GM08714 (cell line): ENCODE results near the gene MED16.

Experiments
- H3K4me3 ChIP-seq: fragments of 200-500 bp; sonication (Bioruptor generic); 2 replicates; pipeline ENCODE4 v1.5.1; 2014; ENCODE audit warnings: mild to moderate bottlenecking, low read length, inconsistent platforms
- ZNF274 ChIP-seq: IDR thresholded peaks from 2 replicates; pipeline ENCODE4 v1.6.1; 2012; ENCODE audit warnings: mild to moderate bottlenecking, low read depth, low read length

MED16 gene

GRCh38 chr19:907183-907853, 14.3 kb upstream of the MED16 start:
- TF ChIP-seq ZNF274, result no peak
- H3K4me3 ChIP-seq, result no peak overlapping the region

- no peak overlapping the region for H3K4me3 ChIP-seq
- TF ChIP-seq ZNF274, result no peak
These were observed 13.5 kb upstream of the MED16 start for GRCh38 chr19:906480-906879.

GRCh38 chr19:904545-904944, 11.6 kb upstream of the MED16 start:
- no peak overlapping the region for H3K4me3 ChIP-seq
- TF ChIP-seq ZNF274, result no peak

- no peak overlapping the region for H3K4me3 ChIP-seq
- no peak for TF ChIP-seq ZNF274
These were observed 10.3 kb upstream of the MED16 start for GRCh38 chr19:903266-903797.

GRCh38 chr19:902446-903226, 9.6 kb upstream of the MED16 start:
- H3K4me3 ChIP-seq, result no peak overlapping the region
- no peak for TF ChIP-seq ZNF274

GRCh38 chr19:902093-902370, 9.0 kb upstream of the MED16 start:
- no peak for TF ChIP-seq ZNF274
- H3K4me3 ChIP-seq, result no peak overlapping the region

GRCh38 chr19:901216-902092, 8.5 kb upstream of the MED16 start:
- TF ChIP-seq ZNF274, result no peak
- H3K4me3 ChIP-seq, result no peak overlapping the region

- no peak for TF ChIP-seq ZNF274
- no peak overlapping the region for H3K4me3 ChIP-seq
These were observed 7.5 kb upstream of the MED16 start for GRCh38 chr19:900302-901111.

- no peak for TF ChIP-seq ZNF274
- no peak overlapping the region for H3K4me3 ChIP-seq
These were observed 7.0 kb upstream of the MED16 start for GRCh38 chr19:900043-900301.

GRCh38 chr19:899336-900042, 6.5 kb upstream of the MED16 start:
- H3K4me3 ChIP-seq, result no peak overlapping the region
- no peak for TF ChIP-seq ZNF274

- TF ChIP-seq ZNF274, result no peak
- H3K4me3 ChIP-seq, result no peak overlapping the region
These were observed 5.7 kb upstream of the MED16 start for GRCh38 chr19:898663-899062.

GRCh38 chr19:897442-898039, 4.6 kb upstream of the MED16 start:
- no peak for TF ChIP-seq ZNF274
- no peak overlapping the region for H3K4me3 ChIP-seq

GRCh38 chr19:896999-897398, 4.0 kb upstream of the MED16 start:
- H3K4me3 ChIP-seq, result no peak overlapping the region
- TF ChIP-seq ZNF274, result no peak
